T-helper 1 cell (primary cell): ENCODE data around the gene TSPAN9.

Experiments used
- DNase-seq, 5 donors: peaks; one replicate each; pipeline ENCODE4 v3.0.0-alpha.2; 2012 to 2020

The TSPAN9 gene

GRCh38 chr12:3213768-3214167 lies 136.6 kb downstream of the TSPAN9 start:
- DNase-seq = no peak

- no peak for DNase-seq
Measured at GRCh38 chr12:3214526-3215365, 137.6 kb downstream of the TSPAN9 start.

GRCh38 chr12:3215410-3215975 lies 138.3 kb downstream of the TSPAN9 start:
- no peak for DNase-seq

GRCh38 chr12:3216097-3216496 lies 138.9 kb downstream of the TSPAN9 start:
- DNase-seq = no peak

GRCh38 chr12:3216726-3217682 lies 139.8 kb downstream of the TSPAN9 start:
- no peak for DNase-seq

- DNase-seq = no peak
Measured at GRCh38 chr12:3217683-3218079, 140.5 kb downstream of the TSPAN9 start.

GRCh38 chr12:3218228-3219171 lies 141.3 kb downstream of the TSPAN9 start:
- no peak for DNase-seq

GRCh38 chr12:3219233-3219632 lies 142.1 kb downstream of the TSPAN9 start:
- no peak for DNase-seq

GRCh38 chr12:3220382-3221321 lies 143.5 kb downstream of the TSPAN9 start:
- no peak for DNase-seq

- DNase-seq = no peak
Measured at GRCh38 chr12:3222306-3222705, 145.1 kb downstream of the TSPAN9 start.

GRCh38 chr12:3222979-3223378 lies 145.8 kb downstream of the TSPAN9 start:
- no peak for DNase-seq

- DNase-seq = no peak
Measured at GRCh38 chr12:3223601-3224529, 146.7 kb downstream of the TSPAN9 start.

- no peak for DNase-seq
Measured at GRCh38 chr12:3224530-3224903, 147.3 kb downstream of the TSPAN9 start.

GRCh38 chr12:3225154-3225795 lies 148.1 kb downstream of the TSPAN9 start:
- no peak for DNase-seq

- no peak for DNase-seq
Measured at GRCh38 chr12:3225796-3226180, 148.6 kb downstream of the TSPAN9 start.

- no peak for DNase-seq
Measured at GRCh38 chr12:3226264-3226663, 149.1 kb downstream of the TSPAN9 start.

- DNase-seq = no peak
Measured at GRCh38 chr12:3227076-3227975, 150.1 kb downstream of the TSPAN9 start.

- no peak for DNase-seq
Measured at GRCh38 chr12:3228552-3228951, 151.4 kb downstream of the TSPAN9 start.
